Panc1 (cell line): Measurements from ENCODE around the gene ALDH4A1. TPM values are rescaled to one million over a fixed set of nuclear protein-coding genes. Genes with fewer than 3 reads are reported as not detected.

Experiments used
- ATAC-seq: fragments of 200-7000 bp; cut with Tn5 transposase; 2 replicates; pipeline ENCODE4 v1.9.1; 2020; ENCODE audit warnings: mild to moderate bottlenecking, moderate library complexity
- BruUV-seq: library from RNA; stranded (reverse); fragments of 400-500 nt; replicated peaks from 2 replicates; lab custom pipeline; 2021; lab: Mats Ljungman, UMichigan
- CTCF ChIA-PET: fragments of 300-600 bp; sonication (Branson Sonifier 250); formaldehyde crosslinking; loops from one replicate; lab custom pipeline; 2022; ENCODE audit warnings: antibody characterized with exemption; lab: Charles Lee
- POLR2A ChIA-PET: fragments of 300-600 bp; sonication (Branson Sonifier 250); formaldehyde crosslinking; loops from one replicate; lab custom pipeline; 2022; ENCODE audit warnings: antibody characterized with exemption; lab: Charles Lee
- DNase-seq: peaks from one replicate; pipeline ENCODE4 v3.0.0-alpha.2; 2010; ENCODE audit warnings: low read depth, low spot score
- H3K27ac ChIP-seq: 2 replicates; pipeline ENCODE4 v1.5.1; 2011; ENCODE audit warnings: mild to moderate bottlenecking, low read length, inconsistent platforms
- H3K27me3 ChIP-seq: fragments of 200-500 bp; sonication (Bioruptor generic); 2 replicates; pipeline ENCODE4 v1.6.0; 2014; ENCODE audit warnings: low read length, inconsistent platforms; ENCODE audit not compliant: control insufficient read depth, insufficient read depth
- H3K36me3 ChIP-seq: fragments of 200-500 bp; sonication (Bioruptor generic); 2 replicates; pipeline ENCODE4 v1.5.1; 2014; ENCODE audit warnings: inconsistent platforms, mild to moderate bottlenecking, low read length, moderate library complexity; ENCODE audit not compliant: control insufficient read depth, insufficient read depth
- H3K4me1 ChIP-seq: 2 replicates; pipeline ENCODE4 v1.5.1; 2011; ENCODE audit warnings: inconsistent platforms, mild to moderate bottlenecking, low read length, moderate library complexity; ENCODE audit not compliant: control insufficient read depth, insufficient read depth
- H3K4me3 ChIP-seq, 2 experiments: 2 replicates each; pipeline ENCODE4 v1.5.1; 2011 to 2012; ENCODE audit warnings: low read depth in 2 of 2, low read length in 2 of 2, mild to moderate bottlenecking in 2 of 2, inconsistent platforms in 1 of 2, moderate library complexity in 1 of 2
- H3K9me3 ChIP-seq: fragments of 200-500 bp; sonication (Bioruptor generic); 2 replicates; pipeline ENCODE4 v1.5.1; 2014; ENCODE audit warnings: low read depth, mild to moderate bottlenecking, inconsistent platforms, low read length, moderate library complexity; ENCODE audit not compliant: control insufficient read depth, insufficient read depth
- POLR2AphosphoS5 ChIP-seq: IDR thresholded peaks from 2 replicates; pipeline ENCODE4 v1.6.1; 2012; ENCODE audit warnings: mild to moderate bottlenecking, low read depth, low read length, moderate library complexity
- SIN3A ChIP-seq: IDR thresholded peaks from 2 replicates; pipeline ENCODE4 v1.6.1; 2012; ENCODE audit warnings: low read depth, mild to moderate bottlenecking, low read length, moderate library complexity, borderline replicate concordance; ENCODE audit not compliant: insufficient read depth
- TCF7L2 ChIP-seq: IDR thresholded peaks from 2 replicates; pipeline ENCODE4 v1.6.1; 2011; ENCODE audit warnings: mild to moderate bottlenecking, low read depth, low read length, inconsistent platforms
- in situ Hi-C: cut with HindIII; loops from 2 replicates; pipeline ENCODE4 v1.10.0; 2016; ENCODE audit warnings: low sequenced_read_pairs, low pct_unique_long_range_greater_than_20kb
- intact Hi-C: fragments of 100-400 bp; cut with micrococcal nuclease; formaldehyde crosslinking; loops from one replicate; pipeline ENCODE4 v1.10.0; 2022; ENCODE audit not compliant: unreplicated experiment
- total RNA-seq: library from RNA; stranded (reverse); gene quantifications from one replicate; pipeline ENCODE4 v1.2.1, GENCODE V29; 2021; ENCODE audit not compliant: unreplicated experiment
- TF ChIP-seq, protein P1 (sequence below), 2 experiments: IDR thresholded peaks; 2 replicates each; pipeline ENCODE4 v1.6.1; 2011 to 2012; ENCODE audit warnings: low read depth in 2 of 2, control low read depth in 1 of 2, low read length in 1 of 2, mild to moderate bottlenecking in 1 of 2, moderate library complexity in 1 of 2; ENCODE audit not compliant: insufficient read depth in 1 of 2
- TF ChIP-seq, protein P2 (sequence below): fragments of 450-650 bp; IDR thresholded peaks from 2 replicates; pipeline ENCODE4 v1.5.1; 2017; ENCODE audit warnings: mild to moderate bottlenecking

The ALDH4A1 gene
- total RNA-seq, 1 experiment from 2014 or later: 21.7 TPM

GRCh38 chr1:18917071-18917799 lies 14.9 kb upstream of the ALDH4A1 start:
- Histone ChIP-seq H3K9me3 (no peaks in the 10 kb centered on the region), H3K27ac (no peak overlapping the region), H3K4me1 (peaks cover 34% of the 10 kb centered on the region), H3K27me3 (no peaks in the 10 kb centered on the region), H3K36me3 (peaks cover 3% of the 10 kb centered on the region; the same call in 1 of the 2 replicates), H3K4me3 (no peak overlapping the region)
- TF ChIP-seq SIN3A: no peak
- TF ChIP-seq, protein P1, sequence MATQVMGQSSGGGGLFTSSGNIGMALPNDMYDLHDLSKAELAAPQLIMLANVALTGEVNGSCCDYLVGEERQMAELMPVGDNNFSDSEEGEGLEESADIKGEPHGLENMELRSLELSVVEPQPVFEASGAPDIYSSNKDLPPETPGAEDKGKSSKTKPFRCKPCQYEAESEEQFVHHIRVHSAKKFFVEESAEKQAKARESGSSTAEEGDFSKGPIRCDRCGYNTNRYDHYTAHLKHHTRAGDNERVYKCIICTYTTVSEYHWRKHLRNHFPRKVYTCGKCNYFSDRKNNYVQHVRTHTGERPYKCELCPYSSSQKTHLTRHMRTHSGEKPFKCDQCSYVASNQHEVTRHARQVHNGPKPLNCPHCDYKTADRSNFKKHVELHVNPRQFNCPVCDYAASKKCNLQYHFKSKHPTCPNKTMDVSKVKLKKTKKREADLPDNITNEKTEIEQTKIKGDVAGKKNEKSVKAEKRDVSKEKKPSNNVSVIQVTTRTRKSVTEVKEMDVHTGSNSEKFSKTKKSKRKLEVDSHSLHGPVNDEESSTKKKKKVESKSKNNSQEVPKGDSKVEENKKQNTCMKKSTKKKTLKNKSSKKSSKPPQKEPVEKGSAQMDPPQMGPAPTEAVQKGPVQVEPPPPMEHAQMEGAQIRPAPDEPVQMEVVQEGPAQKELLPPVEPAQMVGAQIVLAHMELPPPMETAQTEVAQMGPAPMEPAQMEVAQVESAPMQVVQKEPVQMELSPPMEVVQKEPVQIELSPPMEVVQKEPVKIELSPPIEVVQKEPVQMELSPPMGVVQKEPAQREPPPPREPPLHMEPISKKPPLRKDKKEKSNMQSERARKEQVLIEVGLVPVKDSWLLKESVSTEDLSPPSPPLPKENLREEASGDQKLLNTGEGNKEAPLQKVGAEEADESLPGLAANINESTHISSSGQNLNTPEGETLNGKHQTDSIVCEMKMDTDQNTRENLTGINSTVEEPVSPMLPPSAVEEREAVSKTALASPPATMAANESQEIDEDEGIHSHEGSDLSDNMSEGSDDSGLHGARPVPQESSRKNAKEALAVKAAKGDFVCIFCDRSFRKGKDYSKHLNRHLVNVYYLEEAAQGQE (IDR thresholded peaks at IDR 0.05; ENCODE audit: insufficient read depth in 1 of 2, low read depth in 2 of 2, low read length in 1 of 2): no peak
- TF ChIP-seq POLR2AphosphoS5: no peak
- TF ChIP-seq, protein P2, sequence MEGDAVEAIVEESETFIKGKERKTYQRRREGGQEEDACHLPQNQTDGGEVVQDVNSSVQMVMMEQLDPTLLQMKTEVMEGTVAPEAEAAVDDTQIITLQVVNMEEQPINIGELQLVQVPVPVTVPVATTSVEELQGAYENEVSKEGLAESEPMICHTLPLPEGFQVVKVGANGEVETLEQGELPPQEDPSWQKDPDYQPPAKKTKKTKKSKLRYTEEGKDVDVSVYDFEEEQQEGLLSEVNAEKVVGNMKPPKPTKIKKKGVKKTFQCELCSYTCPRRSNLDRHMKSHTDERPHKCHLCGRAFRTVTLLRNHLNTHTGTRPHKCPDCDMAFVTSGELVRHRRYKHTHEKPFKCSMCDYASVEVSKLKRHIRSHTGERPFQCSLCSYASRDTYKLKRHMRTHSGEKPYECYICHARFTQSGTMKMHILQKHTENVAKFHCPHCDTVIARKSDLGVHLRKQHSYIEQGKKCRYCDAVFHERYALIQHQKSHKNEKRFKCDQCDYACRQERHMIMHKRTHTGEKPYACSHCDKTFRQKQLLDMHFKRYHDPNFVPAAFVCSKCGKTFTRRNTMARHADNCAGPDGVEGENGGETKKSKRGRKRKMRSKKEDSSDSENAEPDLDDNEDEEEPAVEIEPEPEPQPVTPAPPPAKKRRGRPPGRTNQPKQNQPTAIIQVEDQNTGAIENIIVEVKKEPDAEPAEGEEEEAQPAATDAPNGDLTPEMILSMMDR: no peak
- TF ChIP-seq TCF7L2: no peak
- no TSS peak for BruUV-seq
- POLR2A ChIA-PET: no interaction called here
- intact Hi-C loops (no loop called here), in situ Hi-C loops (no loop called here)
- ATAC-seq (no peak), DNase-seq (no peak)
- CTCF ChIA-PET: no interaction called here

DNA sequence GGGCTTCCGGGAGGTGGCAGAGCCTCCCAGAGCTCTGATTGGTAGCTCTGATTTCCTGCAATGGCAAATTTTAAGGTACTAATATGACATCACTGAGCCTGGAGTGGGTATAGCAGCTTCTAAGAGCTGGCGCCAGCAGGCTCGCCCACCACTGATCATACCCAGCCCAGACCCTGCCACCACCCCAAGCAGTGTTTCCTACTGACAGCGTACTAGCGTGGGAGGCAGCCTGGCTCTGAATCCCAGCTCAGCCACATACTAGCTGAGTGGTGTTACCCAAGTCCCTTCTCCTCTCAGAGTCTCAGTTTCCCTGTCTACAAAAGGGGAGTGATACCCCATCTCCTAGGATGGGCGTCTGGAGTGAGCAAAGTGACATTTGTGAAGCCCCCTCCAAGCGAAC lies 13.0 kb upstream of the ALDH4A1 start:
- POLR2A ChIA-PET: no interaction called here
- H3K27me3 ChIP-seq: no peaks in the 10 kb centered on the region
- no peak overlapping the region for H3K27ac ChIP-seq
- intact Hi-C loops: no loop called here
- H3K4me1 ChIP-seq: peaks cover 20% of the 10 kb centered on the region
- TF ChIP-seq TCF7L2 (no peak), POLR2AphosphoS5 (no peak), SIN3A (no peak)
- TF ChIP-seq, protein P1 (IDR thresholded peaks at IDR 0.05; ENCODE audit: insufficient read depth in 1 of 2, low read depth in 2 of 2, low read length in 1 of 2): no peak
- TF ChIP-seq, protein P2: no peak
- no TSS peak for BruUV-seq
- in situ Hi-C loops: no loop called here
- no peak for DNase-seq
- no peak for ATAC-seq
- peaks cover 2% of the 10 kb centered on the region; the same call in 1 of the 2 replicates for H3K36me3 ChIP-seq
- CTCF ChIA-PET: interaction anchor here (0.6 to 1.1 kb wide), 4 partner anchors 8 to 194 kb away, joined by 3 to 4 read pairs (median 4); no protein-coding TSS in a partner anchor
- H3K4me3 ChIP-seq: no peak overlapping the region
- no peaks in the 10 kb centered on the region for H3K9me3 ChIP-seq
